Measurements from ENCODE around the gene DCLK1.

Gene DCLK1

DNA sequence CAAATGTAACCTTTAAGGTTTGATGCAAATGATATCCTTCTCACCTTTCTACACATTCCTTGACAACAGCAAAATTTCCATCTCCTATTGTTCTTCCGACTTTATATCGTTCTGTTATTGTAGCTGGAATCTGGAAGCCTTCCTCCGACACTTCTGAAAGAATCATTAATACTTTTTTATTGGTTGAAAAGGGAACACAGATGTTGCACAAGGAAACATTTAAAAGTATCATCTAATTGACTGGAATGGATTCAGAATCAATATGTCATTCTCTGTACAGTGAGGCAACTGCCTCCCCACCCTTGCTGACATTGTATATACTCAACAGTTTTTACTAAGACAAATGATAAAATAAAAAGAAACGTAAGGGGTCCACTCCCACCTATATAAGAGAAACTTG lies 295.2 kb downstream of the DCLK1 start:
- TF ChIP-seq, protein P1, sequence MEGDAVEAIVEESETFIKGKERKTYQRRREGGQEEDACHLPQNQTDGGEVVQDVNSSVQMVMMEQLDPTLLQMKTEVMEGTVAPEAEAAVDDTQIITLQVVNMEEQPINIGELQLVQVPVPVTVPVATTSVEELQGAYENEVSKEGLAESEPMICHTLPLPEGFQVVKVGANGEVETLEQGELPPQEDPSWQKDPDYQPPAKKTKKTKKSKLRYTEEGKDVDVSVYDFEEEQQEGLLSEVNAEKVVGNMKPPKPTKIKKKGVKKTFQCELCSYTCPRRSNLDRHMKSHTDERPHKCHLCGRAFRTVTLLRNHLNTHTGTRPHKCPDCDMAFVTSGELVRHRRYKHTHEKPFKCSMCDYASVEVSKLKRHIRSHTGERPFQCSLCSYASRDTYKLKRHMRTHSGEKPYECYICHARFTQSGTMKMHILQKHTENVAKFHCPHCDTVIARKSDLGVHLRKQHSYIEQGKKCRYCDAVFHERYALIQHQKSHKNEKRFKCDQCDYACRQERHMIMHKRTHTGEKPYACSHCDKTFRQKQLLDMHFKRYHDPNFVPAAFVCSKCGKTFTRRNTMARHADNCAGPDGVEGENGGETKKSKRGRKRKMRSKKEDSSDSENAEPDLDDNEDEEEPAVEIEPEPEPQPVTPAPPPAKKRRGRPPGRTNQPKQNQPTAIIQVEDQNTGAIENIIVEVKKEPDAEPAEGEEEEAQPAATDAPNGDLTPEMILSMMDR (IDR thresholded peaks at IDR 0.05; ENCODE audit: low read depth, low read length, missing control alignments): no peak
- in situ Hi-C loops (cut with HindIII; ENCODE audit: low sequenced_read_pairs): no loop called here
- no peak for DNase-seq (ENCODE audit: low read depth)
- H3K4me3 ChIP-seq (ENCODE audit: low read depth, low read length): no peak overlapping the region

- in situ Hi-C loops (cut with HindIII; ENCODE audit: low sequenced_read_pairs): no loop called here
- TF ChIP-seq, protein P1 (IDR thresholded peaks at IDR 0.05; ENCODE audit: low read depth, low read length, missing control alignments): no peak
- DNase-seq (ENCODE audit: low read depth): no peak
- no peak overlapping the region for H3K4me3 ChIP-seq (ENCODE audit: low read depth, low read length)
Observed at GRCh38 chr13:35833608-35834275, 297.4 kb downstream of the DCLK1 start.

- TF ChIP-seq, protein P1 (IDR thresholded peaks at IDR 0.05; ENCODE audit: low read depth, low read length, missing control alignments): no peak
- DNase-seq (ENCODE audit: low read depth): no peak
- no peak overlapping the region for H3K4me3 ChIP-seq (ENCODE audit: low read depth, low read length)
- in situ Hi-C loops (cut with HindIII; ENCODE audit: low sequenced_read_pairs): no loop called here
Observed at GRCh38 chr13:35833031-35833430, 298.2 kb downstream of the DCLK1 start.

- in situ Hi-C loops (cut with HindIII; ENCODE audit: low sequenced_read_pairs): no loop called here
- DNase-seq (ENCODE audit: low read depth): no peak
- TF ChIP-seq, protein P1 (IDR thresholded peaks at IDR 0.05; ENCODE audit: low read depth, low read length, missing control alignments): no peak
- H3K4me3 ChIP-seq (ENCODE audit: low read depth, low read length): no peak overlapping the region
Observed at GRCh38 chr13:35832551-35832950, 298.6 kb downstream of the DCLK1 start.

DNA sequence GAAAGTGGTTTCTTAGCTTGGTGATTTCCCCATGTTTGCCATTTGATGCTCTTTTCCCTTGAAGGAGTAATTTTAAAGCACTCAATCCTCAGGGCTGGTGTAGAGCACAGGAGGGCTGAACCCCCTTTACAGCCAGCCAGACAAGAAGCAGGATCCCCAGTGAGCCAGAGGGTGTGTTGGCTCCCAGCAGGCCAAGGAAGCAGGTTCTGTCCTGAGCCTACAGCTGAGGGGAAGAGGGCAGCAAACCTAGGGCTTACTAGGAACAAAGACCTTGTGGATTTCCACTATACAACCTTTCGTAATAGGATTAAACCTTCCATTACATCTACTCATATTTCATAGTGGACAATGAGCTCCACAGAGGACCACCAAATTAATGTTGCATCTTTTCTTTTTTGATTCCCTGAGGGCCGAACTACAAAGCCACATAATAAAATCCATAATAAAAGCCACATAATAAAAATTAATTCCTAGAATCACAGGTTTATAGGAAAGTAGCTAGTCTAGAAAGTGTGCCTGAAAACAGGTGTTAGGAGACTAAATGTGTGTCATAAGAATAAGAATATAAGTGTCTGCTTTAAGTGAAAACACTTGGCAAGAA lies 300.2 kb downstream of the DCLK1 start:
- no peak overlapping the region for H3K4me3 ChIP-seq (ENCODE audit: low read depth, low read length)
- TF ChIP-seq, protein P1 (IDR thresholded peaks at IDR 0.05; ENCODE audit: low read depth, low read length, missing control alignments): no peak
- in situ Hi-C loops (cut with HindIII; ENCODE audit: low sequenced_read_pairs): no loop called here
- DNase-seq (ENCODE audit: low read depth): no peak

GRCh38 chr13:35826626-35827254 lies 304.4 kb downstream of the DCLK1 start:
- TF ChIP-seq, protein P1 (IDR thresholded peaks at IDR 0.05; ENCODE audit: low read depth, low read length, missing control alignments): no peak
- no peak overlapping the region for H3K4me3 ChIP-seq (ENCODE audit: low read depth, low read length)
- no peak for DNase-seq (ENCODE audit: low read depth)
- in situ Hi-C loops (cut with HindIII; ENCODE audit: low sequenced_read_pairs): no loop called here
